Stimulated activated CD4-positive, alpha-beta T cell treated with anti-CD3 and anti-CD28 coated beads, Interleukin-4, amount 100 ng/mL, for 4 hours (primary cell): ENCODE results near the gene TRPM2.
A peak's percentile ranks its signal among the peaks of the same experiment; 100 is the strongest.

Experiments used
- DNase-seq, 2 experiments: peaks; one replicate each; pipeline ENCODE4 v3.0.0-alpha.2; 2020

The TRPM2 gene

DNA sequence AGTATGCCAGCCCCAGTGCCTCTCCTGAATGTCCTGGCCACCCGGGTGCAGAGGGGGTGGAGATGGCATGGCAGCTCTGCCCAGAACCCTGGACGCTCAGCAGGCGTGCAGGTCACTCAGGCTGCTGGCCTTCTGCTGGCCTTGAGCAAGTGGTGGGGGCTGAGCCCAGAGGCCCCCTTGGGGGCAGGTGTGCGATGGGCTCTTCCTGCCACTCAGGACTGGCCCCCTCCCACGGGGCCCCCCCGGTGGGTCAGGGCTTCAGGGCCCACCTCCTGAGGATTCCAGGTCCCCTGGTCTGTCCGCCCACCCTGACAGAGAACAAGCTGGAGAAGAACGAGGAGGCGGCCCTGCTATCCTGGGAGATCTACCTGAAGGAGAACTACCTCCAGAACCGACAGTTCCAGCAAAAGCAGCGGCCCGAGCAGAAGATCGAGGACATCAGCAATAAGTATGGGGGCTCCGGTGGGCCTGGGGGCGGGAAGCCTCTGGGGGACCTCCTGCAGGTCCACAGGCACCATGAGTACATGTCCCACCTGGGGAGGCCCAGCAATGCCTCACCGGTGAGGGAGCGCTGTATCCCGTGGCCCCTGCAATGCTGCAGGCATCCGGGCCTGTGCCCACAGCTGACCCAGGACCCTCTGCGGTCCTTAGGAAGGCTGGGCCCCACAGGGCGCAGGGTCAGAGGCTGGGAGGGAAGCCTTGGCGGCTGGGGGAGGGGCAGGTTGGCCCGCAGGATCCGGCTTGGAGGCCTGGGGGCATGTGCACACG, 64.9 kb downstream of the TRPM2 start:
- no peak for DNase-seq

DNA sequence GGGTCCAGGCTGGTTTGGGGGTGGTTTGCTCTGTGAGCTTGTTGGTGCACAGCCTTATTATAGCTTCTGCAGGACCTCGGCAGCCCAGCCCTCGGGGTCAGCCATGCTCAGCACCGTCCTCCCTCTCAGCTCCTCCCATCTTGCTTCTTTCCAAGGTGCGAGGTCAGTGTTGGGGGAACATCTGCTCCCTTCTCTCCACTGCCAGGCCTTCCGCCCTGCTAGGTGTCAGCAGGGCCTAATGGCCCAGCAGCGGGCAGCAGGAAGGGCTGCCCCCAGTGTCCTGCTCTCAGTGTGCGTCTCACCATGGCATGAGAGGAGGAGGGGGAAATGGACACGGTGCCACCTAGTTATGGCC, 65.4 kb downstream of the TRPM2 start:
- DNase-seq = no peak

DNA sequence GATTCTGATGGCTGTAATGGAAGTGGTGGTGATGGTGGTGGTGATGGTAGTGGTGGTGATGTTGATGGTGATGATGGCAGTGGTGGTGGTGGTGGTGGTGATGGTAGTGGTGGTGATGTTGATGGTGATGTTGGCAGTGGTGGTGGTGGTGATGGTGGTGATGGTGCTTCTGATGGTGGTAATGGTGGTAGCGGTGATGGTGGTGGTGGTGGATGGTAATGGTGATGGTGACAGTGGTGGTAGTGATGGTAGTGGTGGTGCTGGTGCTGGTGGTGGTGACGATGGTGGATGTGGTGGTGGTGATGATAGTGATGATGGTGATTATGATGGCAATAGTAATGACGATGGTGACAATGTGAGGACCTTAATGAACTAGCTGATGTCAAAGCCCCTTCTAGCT, 66.3 kb downstream of the TRPM2 start:
- DNase-seq = no peak

DNA sequence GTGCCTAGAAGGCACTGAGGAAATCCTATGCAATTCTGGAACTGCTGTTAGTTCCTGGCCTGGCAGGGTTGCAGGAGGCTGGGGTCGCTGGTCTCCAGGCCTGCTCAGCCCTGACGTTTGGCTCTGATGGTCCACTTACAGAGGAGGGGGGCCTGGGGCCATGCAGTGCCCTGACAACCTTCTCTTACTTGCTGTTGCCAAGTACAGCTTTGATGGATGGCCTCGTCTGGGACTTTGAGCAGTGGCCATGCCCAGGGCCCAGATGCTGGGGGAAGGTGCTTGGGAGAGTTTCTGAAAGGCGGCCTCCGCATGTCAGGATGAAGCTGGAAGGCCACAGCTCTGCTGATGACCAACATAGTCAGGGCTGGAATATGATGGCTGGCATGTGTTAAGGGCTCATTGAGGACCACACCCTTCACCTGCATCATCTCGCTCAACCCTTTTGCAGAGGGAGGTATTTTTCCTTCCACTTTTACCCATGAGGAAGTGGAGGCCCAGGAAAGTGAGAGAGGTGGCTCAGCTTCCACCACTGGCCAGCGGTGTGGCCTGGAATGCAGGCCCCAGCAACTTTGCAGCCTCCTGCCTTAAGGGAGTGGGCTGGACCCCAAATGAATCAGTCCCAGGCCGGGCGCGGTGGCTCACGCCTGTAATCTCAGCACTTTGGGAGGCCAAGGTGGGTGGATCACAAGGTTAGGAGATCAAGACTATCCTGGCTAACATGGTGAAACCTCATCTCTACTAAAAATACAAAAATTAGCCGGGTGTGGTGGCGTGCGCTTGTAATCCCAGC, 67.2 kb downstream of the TRPM2 start:
- DNase-seq = no peak

DNA sequence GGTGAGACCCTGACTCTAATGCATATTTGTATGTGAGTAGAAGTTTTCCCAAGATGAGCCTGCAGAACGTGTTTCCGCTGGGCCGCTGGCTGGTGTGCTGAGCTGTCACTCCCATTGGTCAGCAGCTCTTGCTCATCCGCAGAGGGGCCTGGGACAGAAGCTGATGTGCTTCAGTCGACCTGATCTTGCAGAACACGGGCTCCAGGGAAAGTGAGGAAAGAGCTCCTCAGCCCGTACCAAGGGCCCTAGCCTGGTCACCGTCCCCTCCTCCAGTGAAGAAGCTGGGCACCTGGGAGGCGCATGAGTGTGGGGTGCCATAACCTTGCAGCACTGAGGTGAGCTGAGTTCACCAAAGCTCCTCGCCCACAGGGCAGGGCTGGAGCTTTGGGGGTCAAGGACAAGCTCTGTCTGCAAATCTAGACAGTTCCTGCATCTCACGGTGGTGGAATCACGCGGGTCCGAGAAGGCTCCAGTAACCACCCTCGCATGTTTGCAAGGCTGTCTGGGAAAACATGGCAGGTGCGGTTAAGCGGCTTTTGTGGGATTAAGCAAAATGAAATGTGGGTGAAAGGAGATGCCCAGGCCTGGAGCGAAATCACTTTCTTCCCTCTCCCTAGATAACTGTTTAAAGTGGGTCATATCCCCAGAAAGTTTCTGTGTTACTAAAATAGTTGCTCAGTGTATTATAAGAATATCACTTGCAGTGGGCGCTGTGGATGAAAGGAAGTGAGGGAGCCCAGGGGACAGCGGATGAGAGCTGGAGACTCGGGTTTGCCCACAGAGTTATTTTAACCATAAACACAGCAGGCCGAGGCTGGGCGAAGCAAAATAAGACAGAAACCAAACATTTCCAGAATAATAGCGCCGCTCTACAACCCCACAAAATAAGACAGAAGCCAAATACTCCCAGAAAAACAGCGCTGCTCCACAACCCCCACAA, 68.8 kb downstream of the TRPM2 start:
- DNase-seq = no peak

DNA sequence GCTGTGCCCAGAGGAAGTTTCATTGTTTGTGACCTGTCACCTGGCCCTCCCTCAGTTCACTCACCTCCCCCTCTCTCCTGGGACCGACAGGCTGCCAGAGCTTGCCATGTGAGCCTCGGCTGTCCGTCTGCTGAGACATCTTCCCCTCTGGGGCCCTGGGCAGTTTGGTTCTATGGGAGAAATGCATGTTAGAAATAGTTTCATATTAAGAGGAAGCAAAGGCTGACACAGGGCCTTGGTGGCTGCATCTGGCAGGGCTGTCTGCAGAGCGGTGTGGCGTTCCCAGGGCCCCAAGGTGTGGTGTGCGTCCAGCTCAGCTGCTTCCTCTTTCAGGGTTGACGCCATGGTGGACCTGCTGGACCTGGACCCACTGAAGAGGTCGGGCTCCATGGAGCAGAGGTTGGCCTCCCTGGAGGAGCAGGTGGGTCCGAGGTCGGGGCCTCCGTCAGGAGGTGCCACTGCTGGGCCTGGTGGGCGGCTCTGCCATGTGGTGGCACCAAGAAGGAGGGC, 69.9 kb downstream of the TRPM2 start:
- no peak for DNase-seq

DNA sequence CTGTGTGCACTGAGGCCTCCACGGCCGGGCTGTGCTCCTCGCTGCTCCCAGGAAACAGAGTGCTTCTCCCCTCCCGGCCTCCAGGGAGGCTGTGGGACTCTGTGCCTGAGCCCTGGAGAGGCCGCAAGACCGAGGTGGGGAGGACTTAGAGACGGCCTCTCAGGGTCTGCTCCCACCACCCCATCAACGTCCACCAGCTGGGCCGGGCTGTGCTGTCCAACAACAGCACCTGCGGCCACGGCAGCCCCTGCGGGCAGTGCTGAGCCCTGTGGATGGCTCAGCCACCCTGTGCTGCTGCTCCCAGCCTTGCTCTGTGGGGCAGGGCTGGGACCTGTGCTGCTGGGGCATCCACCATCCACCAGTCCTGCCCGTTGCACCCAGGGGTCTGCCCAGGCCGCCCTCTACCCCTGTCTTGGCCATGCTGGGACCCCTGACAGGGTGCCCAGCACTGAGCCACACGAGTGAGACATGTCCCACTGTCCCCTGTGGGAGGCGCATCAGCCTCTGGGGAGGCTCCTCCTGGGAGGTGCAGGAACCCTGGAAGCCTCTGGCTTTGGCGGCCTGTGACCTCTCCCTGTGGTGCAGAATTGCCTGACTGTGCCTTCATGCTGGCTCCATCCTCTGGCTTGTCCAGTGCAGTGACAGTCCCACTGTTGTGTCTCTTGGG, 70.7 kb downstream of the TRPM2 start:
- DNase-seq = no peak

DNA sequence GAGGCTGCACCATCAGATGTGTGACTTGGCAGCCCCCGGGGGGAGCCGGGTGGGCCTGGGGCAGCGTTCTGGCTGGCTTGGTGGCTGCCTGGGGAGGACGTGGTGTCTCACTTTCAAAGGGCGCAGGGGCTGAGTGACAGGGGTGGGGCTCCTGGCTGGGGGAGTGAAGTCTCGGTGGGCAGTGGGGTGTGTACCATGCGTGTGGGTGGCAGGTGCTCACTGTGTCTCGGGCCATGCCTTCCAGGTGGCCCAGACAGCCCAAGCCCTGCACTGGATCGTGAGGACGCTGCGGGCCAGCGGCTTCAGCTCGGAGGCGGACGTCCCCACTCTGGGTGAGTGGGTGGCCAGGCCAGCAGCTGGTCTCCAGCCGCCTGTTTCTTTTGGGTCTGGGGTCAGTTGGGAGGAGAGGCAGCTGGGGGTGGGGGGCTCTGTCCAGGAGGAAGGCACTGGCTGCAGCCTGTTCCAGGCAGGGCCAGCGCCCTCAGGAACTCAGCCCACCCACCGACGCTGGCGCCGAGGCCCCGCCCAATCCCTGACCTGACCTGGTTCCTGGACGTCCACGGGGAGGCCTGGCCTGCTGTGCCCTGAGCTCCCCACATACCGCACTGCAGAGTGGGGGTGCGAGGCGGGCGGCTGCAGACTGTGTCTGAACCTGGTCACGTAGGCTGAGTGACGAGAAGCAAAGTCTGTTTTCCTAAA, 71.3 kb downstream of the TRPM2 start:
- no peak for DNase-seq

DNA sequence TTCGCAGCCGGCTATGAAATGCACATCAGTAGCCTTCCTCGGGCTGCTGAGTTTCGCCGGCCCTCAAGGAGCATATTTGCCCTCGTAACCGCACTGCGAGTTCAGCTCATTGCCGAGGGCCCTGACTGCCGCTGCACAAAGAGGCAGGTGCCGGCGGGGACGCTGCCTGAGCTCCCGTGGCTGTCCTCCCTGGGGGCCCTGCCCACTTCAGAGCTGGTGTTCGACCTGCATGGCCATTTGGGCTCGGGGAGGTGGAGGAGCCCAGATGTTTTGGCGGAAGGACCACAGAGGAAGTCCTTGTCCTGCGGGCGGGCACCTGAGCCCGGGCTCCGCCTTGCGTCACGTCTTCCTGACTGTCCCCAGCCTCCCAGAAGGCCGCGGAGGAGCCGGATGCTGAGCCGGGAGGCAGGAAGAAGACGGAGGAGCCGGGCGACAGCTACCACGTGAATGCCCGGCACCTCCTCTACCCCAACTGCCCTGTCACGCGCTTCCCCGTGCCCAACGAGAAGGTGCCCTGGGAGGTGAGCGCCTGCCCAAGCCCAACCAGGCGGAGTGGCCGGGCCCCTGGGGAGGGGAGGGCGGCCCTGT, 72.0 kb downstream of the TRPM2 start:
- DNase-seq = no peak

DNA sequence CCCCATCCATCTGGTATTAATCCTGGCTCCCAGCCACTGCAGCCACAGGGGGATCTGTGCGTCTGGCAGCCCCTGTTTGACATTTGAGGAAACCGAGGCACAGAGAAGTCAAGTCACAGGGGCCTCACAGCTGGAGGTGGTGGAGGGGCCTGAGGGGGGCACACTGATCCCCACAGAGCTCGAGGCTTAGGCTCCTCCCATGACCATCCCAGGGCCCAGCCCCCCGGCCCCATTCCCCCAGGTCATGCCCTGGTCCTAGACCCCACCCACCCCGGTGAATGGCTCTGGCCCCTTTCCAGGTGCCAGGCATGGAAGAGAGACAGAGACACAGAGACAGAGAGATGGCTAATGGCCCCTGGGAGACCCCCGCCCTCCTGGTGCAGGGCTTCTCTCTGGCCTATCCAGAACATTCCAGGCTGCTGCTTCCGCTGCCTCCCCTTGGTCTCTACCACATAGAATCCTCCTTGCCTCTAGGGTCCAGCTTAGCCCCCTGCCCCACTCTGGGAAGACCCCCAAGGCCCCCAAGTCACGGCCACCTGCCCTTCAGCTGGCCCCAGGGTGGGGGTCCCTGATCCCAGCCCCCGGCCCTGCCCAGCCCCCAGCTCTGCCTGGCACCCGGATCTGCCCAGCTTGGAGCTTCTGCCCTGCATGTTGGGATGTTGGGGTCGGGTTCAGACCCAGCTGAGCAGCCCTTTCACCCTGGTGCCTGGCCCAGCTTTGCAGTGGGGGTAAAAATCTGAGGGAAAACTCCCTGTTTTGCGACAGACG, 72.7 kb downstream of the TRPM2 start:
- no peak for DNase-seq

DNA sequence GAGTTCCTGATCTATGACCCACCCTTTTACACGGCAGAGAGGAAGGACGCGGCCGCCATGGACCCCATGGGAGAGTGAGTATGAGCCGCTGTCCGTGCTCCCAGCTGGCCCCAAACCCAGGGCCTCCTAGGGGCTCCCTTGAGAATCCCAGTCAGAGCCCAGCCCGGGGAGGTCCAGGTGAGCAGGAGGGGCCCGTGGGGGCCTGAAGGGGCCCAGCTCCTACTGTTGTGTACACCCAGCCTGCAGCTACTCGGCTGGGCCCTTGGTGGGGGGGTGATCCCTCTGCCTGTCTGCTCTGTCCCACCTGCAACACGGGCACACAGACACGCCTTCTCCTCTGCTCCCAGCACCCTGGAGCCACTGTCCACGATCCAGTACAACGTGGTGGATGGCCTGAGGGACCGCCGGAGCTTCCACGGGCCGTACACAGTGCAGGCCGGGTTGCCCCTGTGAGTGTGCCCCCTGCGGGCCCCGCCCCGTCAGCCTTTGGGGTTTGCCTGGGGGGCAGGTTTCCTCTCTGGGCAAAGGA, 73.3 kb downstream of the TRPM2 start:
- DNase-seq = no peak

DNA sequence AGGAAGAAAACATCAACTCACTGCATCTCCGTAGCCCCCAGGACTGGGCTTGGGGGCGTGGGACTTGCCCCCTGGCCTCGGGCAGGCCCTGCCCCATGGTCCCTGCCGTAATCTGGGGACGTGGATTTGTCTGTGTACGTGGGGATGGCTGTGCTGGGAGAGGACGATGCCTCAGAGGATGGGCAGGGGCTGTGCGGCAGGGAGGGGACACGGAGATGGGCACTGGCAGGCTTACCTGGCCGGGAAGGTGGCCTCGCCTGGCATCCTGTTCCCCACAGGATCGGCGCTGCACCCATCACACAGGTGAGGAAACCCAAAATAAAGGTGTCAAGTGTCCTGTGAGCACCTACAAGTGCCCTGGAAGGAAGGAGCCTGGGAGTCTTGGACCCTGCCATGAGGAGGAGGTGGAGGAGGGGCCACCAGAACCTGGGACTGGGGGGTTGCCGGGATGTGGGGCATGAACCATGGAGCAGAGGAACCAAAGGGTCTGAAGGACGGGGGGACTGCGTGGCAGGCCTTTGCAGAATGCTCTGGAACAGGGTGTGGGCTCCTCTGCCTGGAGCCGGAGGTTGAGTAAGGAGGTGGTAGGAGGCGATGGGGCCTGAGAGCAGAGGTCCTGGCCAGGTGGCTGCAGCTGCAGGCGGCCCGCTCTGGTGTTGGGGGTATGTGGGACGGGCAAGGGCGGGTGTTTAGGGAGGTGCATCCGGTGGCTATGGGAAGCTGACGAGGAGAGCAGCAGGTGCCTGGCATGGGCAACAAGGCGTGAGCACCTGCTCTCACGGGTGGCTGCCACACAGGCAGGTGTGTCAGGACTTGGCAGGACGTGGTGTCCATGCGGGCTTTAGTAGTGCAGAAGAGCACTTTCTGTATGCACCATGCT, 74.1 kb downstream of the TRPM2 start:
- DNase-seq = no peak

DNA sequence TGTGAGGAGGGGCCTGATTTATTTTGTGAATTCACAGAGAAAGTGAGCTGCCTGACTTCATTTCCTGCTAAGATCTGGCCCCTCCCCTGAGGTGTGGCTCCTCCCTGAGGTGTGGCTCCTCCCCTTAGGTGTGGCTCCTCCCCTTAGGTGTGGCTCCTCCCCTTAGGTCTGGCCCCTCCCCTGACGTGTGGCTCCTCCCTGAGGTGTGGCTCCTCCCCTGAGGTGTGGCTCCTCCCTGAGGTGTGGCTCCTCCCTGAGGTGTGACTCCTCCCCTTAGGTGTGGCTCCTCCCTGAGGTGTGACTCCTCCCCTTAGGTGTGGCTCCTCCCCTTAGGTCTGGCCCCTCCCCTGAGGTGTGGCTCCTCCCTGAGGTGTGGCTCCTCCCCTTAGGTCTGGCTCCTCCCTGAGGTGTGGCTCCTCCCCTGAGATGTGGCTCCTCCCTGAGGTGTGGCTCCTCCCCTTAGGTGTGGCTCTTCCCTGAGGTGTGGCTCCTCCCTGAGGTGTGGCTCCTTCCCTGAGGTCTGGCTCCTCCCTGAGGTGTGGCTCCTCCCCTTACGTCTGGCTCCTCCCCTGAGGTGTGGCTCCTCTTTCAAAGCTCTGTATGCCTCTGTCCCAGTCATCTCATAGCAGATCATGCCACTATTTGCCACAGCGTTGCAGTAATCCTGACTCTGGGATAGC, 75.0 kb downstream of the TRPM2 start:
- DNase-seq = peak in 1 of 2 experiments; percentile 30

DNA sequence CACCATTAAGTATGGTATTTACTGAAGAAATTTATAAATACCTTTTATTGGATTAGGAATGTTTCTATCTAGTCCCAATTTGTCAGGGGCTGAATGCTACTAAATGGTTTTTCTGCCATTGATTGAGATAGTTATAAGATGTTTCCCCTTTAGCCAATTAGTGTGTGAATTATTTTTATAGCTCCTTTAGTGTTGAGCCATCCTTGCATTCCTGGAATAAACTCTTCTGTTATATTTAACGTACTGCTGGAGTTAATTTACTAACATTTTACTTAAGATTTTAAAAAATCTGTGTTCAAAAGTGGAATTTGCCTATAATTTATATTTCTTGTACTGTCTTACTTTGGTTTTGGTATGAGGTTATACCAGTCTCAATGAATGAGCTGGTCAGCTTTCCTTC, 76.5 kb downstream of the TRPM2 start:
- no peak for DNase-seq

DNA sequence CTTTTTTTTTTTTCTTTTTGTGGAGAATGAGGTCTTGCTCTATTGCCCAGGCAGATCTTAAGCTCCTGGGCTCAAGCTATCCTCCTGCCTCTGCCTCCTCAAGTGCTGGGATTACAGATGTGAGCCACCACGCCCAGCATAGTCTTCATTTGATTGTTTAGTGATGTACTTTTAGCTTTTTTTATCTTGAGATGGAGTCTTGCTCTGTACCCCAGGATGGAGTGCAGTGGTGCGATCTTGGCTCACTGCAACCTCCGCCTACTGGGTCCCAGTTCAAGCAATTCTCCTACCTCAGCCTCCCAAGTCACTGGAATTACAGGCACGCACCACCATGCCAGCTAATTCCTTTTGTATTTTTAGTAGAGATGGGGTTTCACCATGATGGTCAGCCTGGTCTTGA, 77.9 kb downstream of the TRPM2 start:
- no peak for DNase-seq

DNA sequence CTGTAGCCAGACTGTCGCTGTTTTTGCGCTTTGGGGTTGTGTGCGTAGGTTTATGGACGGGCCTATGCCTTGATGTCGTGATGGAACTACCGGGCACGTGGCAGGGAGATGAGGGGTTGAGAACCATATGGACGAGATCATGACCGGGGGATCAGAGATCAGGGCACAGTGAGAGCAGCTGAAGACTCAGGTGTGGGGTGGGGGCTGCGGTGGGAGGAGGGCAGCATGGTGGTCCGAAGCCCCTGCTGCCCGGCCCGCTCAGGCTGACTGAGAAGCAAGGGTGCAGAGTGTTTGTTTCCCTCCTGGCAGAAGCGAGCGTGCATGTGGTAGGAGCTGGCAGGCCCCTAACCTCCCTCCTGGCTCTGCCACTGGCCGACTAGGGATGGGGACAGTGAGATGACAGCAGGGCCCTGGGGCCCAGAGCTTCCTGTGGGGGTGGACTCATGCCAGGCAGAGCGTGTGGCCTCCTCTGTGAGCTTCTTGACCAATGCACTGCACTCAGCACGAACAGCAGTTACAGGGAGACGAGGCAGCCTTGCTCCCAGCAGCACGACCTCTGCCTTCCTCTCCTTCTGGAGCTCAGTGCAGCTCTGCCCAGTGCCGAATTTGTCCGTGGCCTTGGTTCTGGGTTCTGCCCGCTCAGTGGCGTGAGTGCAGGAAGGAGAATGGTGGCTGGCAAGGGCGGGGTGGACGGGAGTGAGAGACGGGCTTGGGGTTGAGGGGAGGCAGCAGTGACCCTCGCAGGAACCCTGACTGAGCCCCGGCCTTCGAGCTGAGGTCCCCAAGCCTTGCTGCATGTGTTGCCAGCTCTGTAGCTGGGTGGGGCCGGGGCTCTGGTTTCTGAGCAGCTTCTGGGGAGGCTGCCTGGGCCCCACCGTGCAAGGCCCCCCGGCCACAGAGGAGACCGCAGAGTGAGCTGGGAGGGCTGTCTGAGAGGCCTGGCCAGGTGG, 79.7 kb downstream of the TRPM2 start:
- DNase-seq = no peak

DNA sequence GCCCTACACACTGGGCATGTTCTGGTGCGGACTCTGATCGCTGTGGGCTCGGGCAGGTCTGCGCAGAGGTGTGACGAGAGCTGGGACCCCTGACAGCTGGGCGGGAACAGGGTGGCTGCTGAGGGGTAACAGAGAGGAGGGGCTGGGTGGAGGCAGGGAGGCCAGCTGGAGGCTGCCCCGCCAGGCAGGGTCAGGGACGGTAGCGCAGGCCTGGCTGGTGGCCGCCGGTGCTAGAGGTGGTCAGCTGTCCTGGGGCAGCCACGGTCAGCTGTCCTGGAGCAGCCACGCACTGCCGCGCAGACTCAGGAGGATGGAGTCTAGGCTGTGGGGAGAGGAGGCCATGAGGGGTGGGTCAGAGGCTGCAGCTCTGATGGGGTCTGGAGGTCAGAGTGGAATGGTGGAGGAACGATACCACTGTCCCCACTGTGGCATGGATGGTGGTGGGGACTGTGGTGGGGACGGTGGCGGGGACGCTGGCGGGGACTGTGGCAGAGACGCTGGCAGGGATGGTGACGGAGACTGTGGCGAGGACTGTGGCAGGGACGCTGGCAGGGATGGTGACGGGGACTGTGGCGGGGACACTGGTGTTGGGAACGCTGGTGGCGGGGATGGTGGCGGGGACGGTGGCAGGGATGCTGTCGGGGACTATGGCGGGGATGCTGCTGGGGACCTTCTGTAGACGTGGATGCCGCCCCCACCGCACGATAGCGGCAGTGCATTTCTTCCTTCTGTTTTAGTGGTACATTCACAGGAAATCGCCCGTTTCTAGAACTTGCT, 80.6 kb downstream of the TRPM2 start:
- DNase-seq = no peak
